ENCODE results near the gene NSMCE4A. TPM values are rescaled to one million over a fixed set of nuclear protein-coding genes. Genes with fewer than 3 reads are reported as not detected.
"Not testable (repeated sequence)": the region's sequence is repeated elsewhere in the genome, so short reads cannot be mapped to it uniquely, and the experiment has no call there.

The NSMCE4A gene
- total RNA-seq, 4 donors from 2014 or later: 63.9 to 96.8 (median 82.0) TPM

GRCh38 chr10:122020226-122020625 lies 45.2 kb upstream of the NSMCE4A start:
- H3K36me3 ChIP-seq: peaks cover 0 to 12% (median 0%) of the 10 kb centered on the region in 4 donors
- no peak for DNase-seq (ENCODE audit: extremely low spot score)
- no peaks in the 10 kb centered on the region for H3K27me3 ChIP-seq
- H3K27ac ChIP-seq (replicated peaks in 1 of 4): peak overlapping the region; percentile 83 to 88 (median 85)
- TF ChIP-seq POLR2AphosphoS5 (IDR thresholded peaks at IDR 0.05) (no peak), EP300 (IDR thresholded peaks at IDR 0.05) (no peak), POLR2A (IDR thresholded peaks at IDR 0.05; ENCODE audit: low read depth) (no peak), CTCF (IDR thresholded peaks at IDR 0.05) (no peak)
- no peak overlapping the region for H3K4me3 ChIP-seq
- intact Hi-C loops (cut with DNase I): no loop called here
- WGBS: 89% methylated on average over 6 of the region's 6 CpGs
- no peaks in the 10 kb centered on the region for H3K9me3 ChIP-seq
- H3K4me1 ChIP-seq: peaks cover 5 to 41% (median 31%) of the 10 kb centered on the region in 4 donors

GRCh38 chr10:122019414-122019975 lies 44.5 kb upstream of the NSMCE4A start:
- peak overlapping the region; percentile 83 to 88 (median 85) for H3K27ac ChIP-seq (replicated peaks in 1 of 4)
- no peak for DNase-seq (ENCODE audit: extremely low spot score)

GRCh38 chr10:122018951-122019413 lies 44.0 kb upstream of the NSMCE4A start:
- no peak for DNase-seq (ENCODE audit: extremely low spot score)
- WGBS: 86% methylated on average over 16 of the region's 16 CpGs
- H3K4me1 ChIP-seq: peaks cover 5 to 41% (median 31%) of the 10 kb centered on the region in 4 donors
- TF ChIP-seq POLR2A (IDR thresholded peaks at IDR 0.05; ENCODE audit: low read depth): no peak
- no peak for TF ChIP-seq EP300 (IDR thresholded peaks at IDR 0.05)
- no peak for TF ChIP-seq POLR2AphosphoS5 (IDR thresholded peaks at IDR 0.05)
- TF ChIP-seq CTCF (IDR thresholded peaks at IDR 0.05): no peak
- H3K9me3 ChIP-seq: no peaks in the 10 kb centered on the region
- peaks cover 0 to 12% (median 0%) of the 10 kb centered on the region in 4 donors for H3K36me3 ChIP-seq
- peak overlapping the region in 1 of 4 donors; percentile 31 for H3K4me3 ChIP-seq
- H3K27ac ChIP-seq (replicated peaks in 1 of 4): peak overlapping the region; percentile 63 to 88 (median 85)
- no peaks in the 10 kb centered on the region for H3K27me3 ChIP-seq
- intact Hi-C loops (cut with DNase I): no loop called here

More at GRCh38 chr10:122019414-122019975, 44.5 kb upstream of the NSMCE4A start:
- TF ChIP-seq EP300 (IDR thresholded peaks at IDR 0.05): no peak
- TF ChIP-seq POLR2A (IDR thresholded peaks at IDR 0.05; ENCODE audit: low read depth): no peak
- TF ChIP-seq POLR2AphosphoS5 (IDR thresholded peaks at IDR 0.05): no peak
- TF ChIP-seq CTCF (IDR thresholded peaks at IDR 0.05): no peak
- WGBS: 67% methylated on average over 24 of the region's 24 CpGs
- intact Hi-C loops (cut with DNase I): no loop called here
- H3K36me3 ChIP-seq: peaks cover 0 to 12% (median 0%) of the 10 kb centered on the region in 4 donors
- no peaks in the 10 kb centered on the region for H3K9me3 ChIP-seq
- H3K27me3 ChIP-seq: no peaks in the 10 kb centered on the region
- peak overlapping the region in 1 of 4 donors; percentile 31 for H3K4me3 ChIP-seq
- peaks cover 5 to 41% (median 31%) of the 10 kb centered on the region in 4 donors for H3K4me1 ChIP-seq

GRCh38 chr10:122018491-122018890 lies 43.5 kb upstream of the NSMCE4A start:
- WGBS: 47% methylated on average over 7 of the region's 7 CpGs
- H3K27ac ChIP-seq (replicated peaks in 1 of 4): peak overlapping the region; percentile 63 to 88 (median 85)
- intact Hi-C loops (cut with DNase I): no loop called here
- H3K4me1 ChIP-seq: peaks cover 5 to 44% (median 33%) of the 10 kb centered on the region in 4 donors
- no peaks in the 10 kb centered on the region for H3K27me3 ChIP-seq
- H3K4me3 ChIP-seq: peak overlapping the region in 1 of 4 donors; percentile 8
- peaks cover 0 to 12% (median 0%) of the 10 kb centered on the region in 4 donors for H3K36me3 ChIP-seq
- no peak for DNase-seq (ENCODE audit: extremely low spot score)
- no peaks in the 10 kb centered on the region for H3K9me3 ChIP-seq
- no peak for TF ChIP-seq EP300 (IDR thresholded peaks at IDR 0.05)
- TF ChIP-seq POLR2A (IDR thresholded peaks at IDR 0.05; ENCODE audit: low read depth): no peak
- no peak for TF ChIP-seq POLR2AphosphoS5 (IDR thresholded peaks at IDR 0.05)
- TF ChIP-seq CTCF (IDR thresholded peaks at IDR 0.05): no peak

GRCh38 chr10:122017926-122018325 lies 42.9 kb upstream of the NSMCE4A start:
- peaks cover 5 to 50% (median 38%) of the 10 kb centered on the region in 4 donors for H3K4me1 ChIP-seq
- H3K9me3 ChIP-seq; DNase-seq (ENCODE audit: extremely low spot score); H3K27me3 ChIP-seq; intact Hi-C loops (cut with DNase I); H3K4me3 ChIP-seq; H3K36me3 ChIP-seq: not testable (repeated sequence)
- WGBS: 68% methylated on average over 4 of the region's 4 CpGs
- peak overlapping the region; percentile 63 to 88 (median 85) for H3K27ac ChIP-seq (replicated peaks in 1 of 4)

Measured in esophagus muscularis mucosa (tissue), 4 donors.